ENCODE results near the gene MOGAT3.

The MOGAT3 gene

DNA sequence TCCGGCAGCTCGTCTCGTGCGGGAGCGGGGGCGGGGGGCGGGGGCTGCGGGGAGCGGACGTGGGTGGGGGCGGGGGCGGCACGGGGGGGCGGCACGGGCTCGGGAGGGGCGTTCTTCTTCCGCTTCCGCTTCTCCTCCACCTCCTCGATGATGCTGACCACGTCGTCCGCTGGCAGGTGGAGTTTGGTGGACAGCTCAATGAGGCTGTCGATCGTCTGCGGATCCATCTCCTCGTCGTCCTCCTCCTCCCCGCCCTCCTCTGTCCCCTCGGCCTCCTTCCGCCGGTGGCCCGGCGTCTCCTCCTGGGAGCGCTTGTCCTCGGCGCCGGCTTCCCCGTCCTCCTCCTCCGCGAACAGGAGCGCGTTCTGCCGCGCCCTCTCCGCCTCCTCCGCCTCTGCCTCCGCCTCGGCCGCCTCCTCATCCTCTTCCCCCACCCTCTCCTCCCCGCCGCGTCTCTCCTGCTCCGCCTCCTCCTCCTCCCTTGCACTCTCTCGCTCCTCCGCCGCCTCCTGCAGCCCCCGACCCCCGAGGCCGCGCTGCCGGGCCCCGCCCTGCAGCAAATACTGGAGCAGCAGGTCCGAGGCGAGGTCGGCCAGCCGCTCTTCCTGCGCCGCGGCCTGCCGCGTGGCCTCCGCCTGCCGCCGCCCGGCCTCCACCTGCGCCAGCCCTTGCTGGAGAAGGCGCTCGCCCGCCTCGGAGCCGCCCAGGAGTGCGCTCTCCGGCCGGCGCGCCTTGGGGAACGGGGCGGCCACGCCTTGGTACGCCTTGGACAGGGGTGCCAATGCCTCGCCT, 37.4 kb downstream of the MOGAT3 start:
- H3K27ac ChIP-seq (ENCODE audit: low read depth, low read length) = peak overlapping the region; percentile 90
- no CpG with 5 or more reads among the region's 92 CpGs for WGBS (ENCODE audit: extremely low coverage, insufficient coverage, insufficient read length)
- H2BK12ac ChIP-seq (ENCODE audit: low read length) = no peak overlapping the region
- peaks cover 9% of the 10 kb centered on the region for H3K27me3 ChIP-seq (ENCODE audit: insufficient read depth, low read length)
- no peak overlapping the region for H3K9ac ChIP-seq (ENCODE audit: low read length)
- H2AFZ ChIP-seq (ENCODE audit: insufficient read depth, low read length, poor library complexity) = no peak overlapping the region
- no peak overlapping the region for H3K23ac ChIP-seq (ENCODE audit: low read length)
- DNase-seq = peak; percentile 22 to 41
- no peak overlapping the region for H4K8ac ChIP-seq (ENCODE audit: low read depth, low read length)
- no peak overlapping the region for H3K14ac ChIP-seq (ENCODE audit: low read length)
- no peak overlapping the region for H2AK5ac ChIP-seq (ENCODE audit: low read length)
- no peaks in the 10 kb centered on the region for H3K9me3 ChIP-seq (ENCODE audit: insufficient read depth, low read depth, low read length)
- peak overlapping the region; percentile 90 for H3K4me2 ChIP-seq (ENCODE audit: low read length)
- H4K91ac ChIP-seq (ENCODE audit: low read depth, low read length) = peak overlapping the region; percentile 65
- peak overlapping the region; percentile 65 for H3K4me3 ChIP-seq (ENCODE audit: low read depth, low read length)
- no peak overlapping the region for H2BK5ac ChIP-seq (ENCODE audit: low read depth, low read length, poor library complexity)
- H3K18ac ChIP-seq (ENCODE audit: low read length) = no peak overlapping the region
- no peak overlapping the region for H3K4ac ChIP-seq (ENCODE audit: low read depth, low read length)
- H3K79me1 ChIP-seq (ENCODE audit: low read length) = peaks cover 14% of the 10 kb centered on the region
- H3K4me1 ChIP-seq (ENCODE audit: control insufficient read depth in 1 of 2, insufficient read depth in 2 of 2, low read length in 2 of 2) = peaks cover 51 to 68% of the 10 kb centered on the region in 2 experiments
- H3K36me3 ChIP-seq (ENCODE audit: control insufficient read depth in 1 of 2, insufficient read depth in 2 of 2, low read length in 2 of 2) = peaks cover 14% of the 10 kb centered on the region in 2 experiments
- no peak overlapping the region for H2BK120ac ChIP-seq (ENCODE audit: insufficient read depth, low read length, poor library complexity)
- H3K79me2 ChIP-seq (ENCODE audit: control insufficient read depth, insufficient read depth, low read length, poor library complexity) = no peaks in the 10 kb centered on the region
- H4K12ac ChIP-seq (ENCODE audit: low read depth, low read length) = no peak overlapping the region

DNA sequence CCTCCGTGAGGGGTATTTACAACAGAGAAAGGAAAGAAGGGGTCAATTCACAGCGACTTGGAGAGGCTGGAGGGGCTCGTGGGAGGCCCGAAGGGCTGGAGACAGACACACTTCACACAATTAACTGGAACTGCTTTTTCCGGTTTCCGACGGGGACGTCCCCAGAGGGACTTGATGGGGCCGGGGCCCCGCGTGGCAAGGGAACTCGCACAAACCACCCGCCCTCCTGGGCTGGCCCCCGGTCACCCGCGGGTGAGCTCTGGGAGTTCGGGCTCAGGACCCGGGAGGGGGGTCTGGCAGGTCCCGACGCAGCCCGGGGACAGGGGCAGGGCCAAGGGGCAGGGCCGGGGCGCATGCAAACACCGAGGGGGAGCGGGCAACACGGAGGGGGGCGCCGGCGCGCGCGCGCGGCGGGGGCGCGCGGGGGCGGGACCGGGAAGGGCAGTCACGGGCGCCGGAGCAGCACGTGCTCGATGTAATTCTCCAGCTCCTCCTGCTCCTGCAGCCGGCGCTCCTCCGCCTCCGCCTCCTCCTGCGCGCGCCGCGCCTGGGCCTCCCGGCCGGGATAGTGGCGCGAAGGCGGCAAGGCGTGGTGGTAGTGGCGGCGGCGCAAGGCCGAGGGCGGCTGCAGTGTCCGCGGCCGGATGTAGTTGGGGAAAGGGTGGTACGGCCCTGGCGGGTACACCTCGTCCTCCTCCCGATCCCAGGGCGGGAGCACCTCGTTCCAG, 38.1 kb downstream of the MOGAT3 start:
- Histone ChIP-seq H3K27me3 (ENCODE audit: insufficient read depth, low read length) (peaks cover 9% of the 10 kb centered on the region), H2AFZ (ENCODE audit: insufficient read depth, low read length, poor library complexity) (peak overlapping the region; percentile 57), H4K12ac (ENCODE audit: low read depth, low read length) (no peak overlapping the region), H3K4ac (ENCODE audit: low read depth, low read length) (peak overlapping the region; percentile 16), H4K8ac (ENCODE audit: low read depth, low read length) (peak overlapping the region; percentile 79), H3K23ac (ENCODE audit: low read length) (no peak overlapping the region), H2BK120ac (ENCODE audit: insufficient read depth, low read length, poor library complexity) (peak overlapping the region; percentile 34), H3K14ac (ENCODE audit: low read length) (peak overlapping the region; percentile 76), H4K91ac (ENCODE audit: low read depth, low read length) (peak overlapping the region; percentile 65), H3K18ac (ENCODE audit: low read length) (peak overlapping the region; percentile 66), H3K4me2 (ENCODE audit: low read length) (peak overlapping the region; percentile 90), H2BK12ac (ENCODE audit: low read length) (no peak overlapping the region), H2AK5ac (ENCODE audit: low read length) (no peak overlapping the region), H3K9ac (ENCODE audit: low read length) (peak overlapping the region; percentile 19), H3K27ac (ENCODE audit: low read depth, low read length) (peak overlapping the region; percentile 90), H3K36me3 (ENCODE audit: control insufficient read depth in 1 of 2, insufficient read depth in 2 of 2, low read length in 2 of 2) (peaks cover 15 to 19% of the 10 kb centered on the region in 2 experiments), H3K79me2 (ENCODE audit: control insufficient read depth, insufficient read depth, low read length, poor library complexity) (no peaks in the 10 kb centered on the region), H3K9me3 (ENCODE audit: insufficient read depth, low read depth, low read length) (no peaks in the 10 kb centered on the region), H3K79me1 (ENCODE audit: low read length) (peaks cover 14% of the 10 kb centered on the region), H3K4me3 (ENCODE audit: low read depth, low read length) (peak overlapping the region; percentile 71), H2BK5ac (ENCODE audit: low read depth, low read length, poor library complexity) (peak overlapping the region; percentile 70), H3K4me1 (ENCODE audit: control insufficient read depth in 1 of 2, insufficient read depth in 2 of 2, low read length in 2 of 2) (peaks cover 51 to 65% of the 10 kb centered on the region in 2 experiments)
- DNase-seq = peak; percentile 57 to 70
- WGBS (ENCODE audit: extremely low coverage, insufficient coverage, insufficient read length) = no CpG with 5 or more reads among the region's 74 CpGs

DNA sequence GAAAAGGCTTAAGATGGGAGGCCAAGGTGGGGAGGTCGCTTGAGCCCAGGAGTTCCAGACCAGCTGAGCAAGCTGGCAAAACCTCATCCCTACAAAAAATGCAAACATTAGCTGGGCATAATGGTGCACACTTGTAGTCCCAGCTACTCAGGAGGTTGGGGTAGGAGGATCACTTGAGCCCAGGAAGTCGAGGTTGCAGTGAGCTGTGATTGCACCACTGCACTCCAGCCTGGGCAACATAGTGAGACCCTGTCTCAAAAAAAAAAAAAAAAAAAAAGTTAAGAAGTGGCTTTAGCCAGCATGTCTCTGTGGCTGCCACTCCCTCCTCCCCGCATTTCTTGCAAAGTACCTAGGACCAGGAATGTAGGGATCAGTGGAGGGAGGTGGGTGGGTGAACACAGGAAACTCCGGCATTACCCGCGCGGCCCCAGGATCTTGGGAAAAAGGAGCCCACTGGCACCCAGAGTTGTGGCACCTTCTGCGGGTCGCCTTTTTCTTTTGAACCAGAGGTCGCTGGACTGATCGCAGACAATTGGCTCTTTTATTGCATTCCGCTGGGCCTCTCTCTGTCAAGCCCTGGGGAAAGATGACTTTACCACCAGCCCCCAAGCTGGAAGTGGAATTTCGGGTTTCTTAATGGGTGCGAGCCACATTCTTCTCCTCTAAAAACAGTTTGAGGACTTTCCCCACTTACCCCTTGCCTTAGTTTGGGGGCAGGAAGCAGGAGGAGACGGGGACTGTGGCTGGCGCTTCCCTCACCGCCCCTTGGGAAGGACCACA, 39.0 kb downstream of the MOGAT3 start:
- H4K12ac ChIP-seq (ENCODE audit: low read depth, low read length) = no peak overlapping the region
- H3K14ac ChIP-seq (ENCODE audit: low read length) = no peak overlapping the region
- H3K23ac ChIP-seq (ENCODE audit: low read length) = no peak overlapping the region
- H3K27me3 ChIP-seq (ENCODE audit: insufficient read depth, low read length) = peaks cover 7% of the 10 kb centered on the region
- DNase-seq = peak; percentile 21 to 57
- peak overlapping the region; percentile 90 for H3K4me2 ChIP-seq (ENCODE audit: low read length)
- no peak overlapping the region for H3K4me3 ChIP-seq (ENCODE audit: low read depth, low read length)
- peak overlapping the region; percentile 37 for H2BK12ac ChIP-seq (ENCODE audit: low read length)
- no peak overlapping the region for H2AK5ac ChIP-seq (ENCODE audit: low read length)
- H3K18ac ChIP-seq (ENCODE audit: low read length) = peak overlapping the region; percentile 9
- H3K4me1 ChIP-seq (ENCODE audit: control insufficient read depth in 1 of 2, insufficient read depth in 2 of 2, low read length in 2 of 2) = peaks cover 54 to 68% of the 10 kb centered on the region in 2 experiments
- H2BK120ac ChIP-seq (ENCODE audit: insufficient read depth, low read length, poor library complexity) = peak overlapping the region; percentile 27
- peak overlapping the region; percentile 53 for H4K91ac ChIP-seq (ENCODE audit: low read depth, low read length)
- H2BK5ac ChIP-seq (ENCODE audit: low read depth, low read length, poor library complexity) = peak overlapping the region; percentile 54
- no peak overlapping the region for H2AFZ ChIP-seq (ENCODE audit: insufficient read depth, low read length, poor library complexity)
- H3K9ac ChIP-seq (ENCODE audit: low read length) = no peak overlapping the region
- H3K36me3 ChIP-seq (ENCODE audit: control insufficient read depth in 1 of 2, insufficient read depth in 2 of 2, low read length in 2 of 2) = peaks cover 15 to 19% of the 10 kb centered on the region in 2 experiments
- peaks cover 14% of the 10 kb centered on the region for H3K79me1 ChIP-seq (ENCODE audit: low read length)
- no peaks in the 10 kb centered on the region for H3K79me2 ChIP-seq (ENCODE audit: control insufficient read depth, insufficient read depth, low read length, poor library complexity)
- H3K27ac ChIP-seq (ENCODE audit: low read depth, low read length) = peak overlapping the region; percentile 90
- no CpG with 5 or more reads among the region's 17 CpGs for WGBS (ENCODE audit: extremely low coverage, insufficient coverage, insufficient read length)
- no peaks in the 10 kb centered on the region for H3K9me3 ChIP-seq (ENCODE audit: insufficient read depth, low read depth, low read length)
- H3K4ac ChIP-seq (ENCODE audit: low read depth, low read length) = no peak overlapping the region
- peak overlapping the region; percentile 30 for H4K8ac ChIP-seq (ENCODE audit: low read depth, low read length)

DNA sequence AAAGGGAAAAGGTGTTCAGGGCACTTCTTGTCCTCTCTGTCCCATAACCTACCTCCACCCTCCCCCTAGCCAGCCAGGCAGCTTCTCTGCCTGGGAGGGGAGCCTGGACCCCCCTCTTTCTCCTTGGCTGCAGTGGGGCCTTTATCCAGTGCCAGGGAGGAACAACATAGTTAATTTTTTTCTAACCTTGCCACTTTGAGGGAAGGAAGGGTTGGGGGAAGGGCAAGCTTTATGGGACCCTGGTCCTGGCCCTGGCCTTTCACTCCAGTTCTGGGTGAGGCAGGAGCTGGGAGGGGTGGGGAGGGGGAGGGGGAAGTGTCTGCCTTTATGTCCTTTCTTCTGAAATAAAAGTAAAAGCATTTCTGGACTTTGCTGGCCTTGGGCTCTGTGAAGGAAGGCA, 39.9 kb downstream of the MOGAT3 start:
- H3K9me3 ChIP-seq (ENCODE audit: insufficient read depth, low read depth, low read length) = no peaks in the 10 kb centered on the region
- peak overlapping the region; percentile 29 for H4K91ac ChIP-seq (ENCODE audit: low read depth, low read length)
- no peak overlapping the region for H3K9ac ChIP-seq (ENCODE audit: low read length)
- H3K23ac ChIP-seq (ENCODE audit: low read length) = no peak overlapping the region
- peaks cover 56 to 71% of the 10 kb centered on the region in 2 experiments for H3K4me1 ChIP-seq (ENCODE audit: control insufficient read depth in 1 of 2, insufficient read depth in 2 of 2, low read length in 2 of 2)
- H2BK5ac ChIP-seq (ENCODE audit: low read depth, low read length, poor library complexity) = peak overlapping the region; percentile 18
- peaks cover 2% of the 10 kb centered on the region for H3K27me3 ChIP-seq (ENCODE audit: insufficient read depth, low read length)
- H4K12ac ChIP-seq (ENCODE audit: low read depth, low read length) = no peak overlapping the region
- H2AK5ac ChIP-seq (ENCODE audit: low read length) = no peak overlapping the region
- peak overlapping the region; percentile 90 for H3K27ac ChIP-seq (ENCODE audit: low read depth, low read length)
- no peak overlapping the region for H3K4me2 ChIP-seq (ENCODE audit: low read length)
- H3K14ac ChIP-seq (ENCODE audit: low read length) = no peak overlapping the region
- peak overlapping the region; percentile 30 for H3K4ac ChIP-seq (ENCODE audit: low read depth, low read length)
- H3K18ac ChIP-seq (ENCODE audit: low read length) = no peak overlapping the region
- no peak overlapping the region for H3K4me3 ChIP-seq (ENCODE audit: low read depth, low read length)
- DNase-seq = no peak
- H3K36me3 ChIP-seq (ENCODE audit: control insufficient read depth in 1 of 2, insufficient read depth in 2 of 2, low read length in 2 of 2) = peaks cover 15 to 19% of the 10 kb centered on the region in 2 experiments
- H2BK12ac ChIP-seq (ENCODE audit: low read length) = peak overlapping the region; percentile 20
- H4K8ac ChIP-seq (ENCODE audit: low read depth, low read length) = no peak overlapping the region
- H2AFZ ChIP-seq (ENCODE audit: insufficient read depth, low read length, poor library complexity) = no peak overlapping the region
- peak overlapping the region; percentile 18 for H2BK120ac ChIP-seq (ENCODE audit: insufficient read depth, low read length, poor library complexity)
- H3K79me1 ChIP-seq (ENCODE audit: low read length) = peaks cover 17% of the 10 kb centered on the region
- H3K79me2 ChIP-seq (ENCODE audit: control insufficient read depth, insufficient read depth, low read length, poor library complexity) = no peaks in the 10 kb centered on the region

Data from trophoblast cell (in vitro differentiated cells and primary cell).